GM21423 (cell line): Measurements from ENCODE around the gene NBPF12.
"Not testable (repeated sequence)": the region's sequence is repeated elsewhere in the genome, so short reads cannot be mapped to it uniquely, and the experiment has no call there.

ENCODE experiments used
- ATAC-seq: cut with Tn5 transposase; IDR thresholded peaks from one replicate; pipeline ENCODE4 v1.9.1; 2021; ENCODE audit warnings: mild to moderate bottlenecking, moderate library complexity; ENCODE audit not compliant: unreplicated experiment

The NBPF12 gene

DNA sequence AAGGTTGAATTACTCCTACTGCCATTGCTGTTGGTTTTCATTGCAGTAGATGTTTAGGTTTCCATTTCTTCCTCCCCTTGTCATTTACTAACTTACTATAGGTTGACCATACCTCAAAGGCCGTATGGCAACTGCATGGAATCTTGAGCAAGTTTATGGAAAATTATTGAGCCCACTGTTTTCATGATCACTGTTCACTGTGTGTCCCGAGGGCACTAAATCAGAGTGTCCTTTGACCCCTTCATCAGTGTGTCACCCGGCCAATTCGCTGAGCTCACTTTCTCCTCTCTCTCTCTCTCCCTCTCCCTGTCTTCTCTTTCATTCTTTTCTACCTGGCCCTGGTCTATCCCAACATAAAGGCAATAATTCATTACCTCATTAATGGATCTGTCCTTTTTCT lies 47.7 kb downstream of the NBPF12 start:
- not testable (repeated sequence) for ATAC-seq

GRCh38 chr1:146986450-146986849 lies 48.3 kb downstream of the NBPF12 start:
- ATAC-seq, result not testable (repeated sequence)

GRCh38 chr1:146987502-146987901 lies 49.4 kb downstream of the NBPF12 start:
- not testable (repeated sequence) for ATAC-seq

- ATAC-seq, result not testable (repeated sequence)
These were observed 51.3 kb downstream of the NBPF12 start for GRCh38 chr1:146989455-146989854.

DNA sequence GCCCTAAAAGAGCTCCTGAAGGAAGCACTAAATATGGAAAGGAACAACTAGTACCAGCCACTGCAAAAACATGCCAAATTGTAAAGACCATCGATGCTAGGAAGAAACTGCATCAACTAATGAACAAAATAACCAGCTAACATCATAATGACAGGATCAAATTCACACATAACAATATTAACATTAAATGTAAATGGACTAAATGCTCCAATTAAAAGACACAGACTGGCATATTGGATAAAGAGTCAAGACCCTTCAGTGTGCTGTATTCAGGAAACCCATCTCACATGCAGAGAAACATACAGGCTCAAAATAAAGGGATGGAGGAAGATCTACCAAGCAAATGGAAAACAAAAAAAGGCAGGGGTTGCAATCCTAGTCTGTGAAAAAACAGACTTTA lies 70.4 kb downstream of the NBPF12 start:
- not testable (repeated sequence) for ATAC-seq

- ATAC-seq, result not testable (repeated sequence)
These were observed 88.9 kb downstream of the NBPF12 start for GRCh38 chr1:147026975-147027374.

- ATAC-seq, result not testable (repeated sequence)
These were observed 92.0 kb downstream of the NBPF12 start for GRCh38 chr1:147030066-147030653.

DNA sequence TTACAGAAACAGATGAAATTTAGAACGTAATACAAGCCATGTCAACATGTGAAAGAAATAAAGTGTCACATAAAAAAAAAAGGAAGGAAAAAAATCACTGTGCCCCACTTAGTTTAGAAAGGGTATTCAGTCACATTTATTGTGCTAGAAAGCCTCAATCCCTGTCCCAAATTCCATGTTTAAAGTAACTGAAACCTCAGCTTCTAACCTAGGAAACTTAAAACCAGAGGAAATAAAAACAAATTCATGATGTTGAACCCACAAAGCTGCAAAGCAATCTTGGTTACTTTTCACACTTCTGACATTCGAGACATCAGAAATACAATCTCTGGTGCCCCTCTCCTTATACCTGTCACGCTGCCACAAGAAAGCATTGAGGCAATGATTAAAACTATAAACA lies 101.8 kb downstream of the NBPF12 start:
- ATAC-seq, result no peak

DNA sequence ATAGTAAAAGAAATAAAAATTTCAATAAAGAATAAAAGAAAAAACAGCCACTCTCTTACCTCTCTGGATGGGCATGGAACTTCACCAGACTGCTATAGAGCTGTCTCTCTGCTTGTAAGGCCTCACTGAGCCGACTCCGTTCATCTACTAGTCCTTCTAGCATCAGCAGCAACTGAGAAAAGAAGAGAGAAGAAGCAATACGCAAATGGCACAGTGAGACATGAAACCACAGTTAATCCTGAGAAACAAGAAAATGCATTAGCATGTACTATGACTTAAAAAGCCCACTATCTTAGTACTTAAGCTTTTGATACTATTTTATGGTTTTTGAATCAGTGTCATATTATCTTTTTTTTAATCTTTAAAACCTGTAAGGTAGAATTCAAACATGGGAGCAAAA lies 104.8 kb downstream of the NBPF12 start:
- not testable (repeated sequence) for ATAC-seq

- not testable (repeated sequence) for ATAC-seq
These were observed 106.4 kb downstream of the NBPF12 start for GRCh38 chr1:147044511-147044910.
